ES-I3 (cell line): Measurements from ENCODE around the gene DUS2.
A peak's percentile ranks its signal among the peaks of the same experiment; 100 is the strongest.
"Not testable (repeated sequence)": the region's sequence is repeated elsewhere in the genome, so short reads cannot be mapped to it uniquely, and the experiment has no call there.

Source experiments
- H3K36me3 ChIP-seq: 2 replicates; pipeline ENCODE4 v1.6.1; 2013; ENCODE audit warnings: mild to moderate bottlenecking, low read length, control low read depth, moderate library complexity; ENCODE audit not compliant: insufficient read depth
- H3K4me1 ChIP-seq: 2 replicates; pipeline ENCODE4 v1.6.1; 2013; ENCODE audit warnings: mild to moderate bottlenecking, control low read depth, low read length; ENCODE audit not compliant: insufficient read depth
- H3K9ac ChIP-seq: 2 replicates; pipeline ENCODE4 v1.6.1; 2013; ENCODE audit warnings: low read depth, mild to moderate bottlenecking, low read length, moderate library complexity
- H3K9me3 ChIP-seq: 2 replicates; pipeline ENCODE4 v1.6.1; 2013; ENCODE audit warnings: mild to moderate bottlenecking, low read length, moderate library complexity; ENCODE audit not compliant: control insufficient read depth, insufficient read depth

DUS2 gene

GRCh38 chr16:67992661-67993206 is 30.4 kb upstream of the DUS2 start:
- Histone ChIP-seq H3K9ac (no peak overlapping the region), H3K4me1 (peaks cover 3% of the 10 kb centered on the region; the same call in 1 of the 2 replicates), H3K36me3 (no peaks in the 10 kb centered on the region), H3K9me3 (no peaks in the 10 kb centered on the region)

GRCh38 chr16:67993207-67994039 is 29.7 kb upstream of the DUS2 start:
- Histone ChIP-seq H3K4me1 (peaks cover 3% of the 10 kb centered on the region; the same call in 1 of the 2 replicates), H3K9me3 (no peaks in the 10 kb centered on the region), H3K36me3 (no peaks in the 10 kb centered on the region), H3K9ac (peak overlapping the region; percentile 22; the same call in 1 of the 2 replicates)

GRCh38 chr16:67994040-67994408 is 29.1 kb upstream of the DUS2 start:
- H3K9me3 ChIP-seq, result not testable (repeated sequence)

GRCh38 chr16:67995423-67995822 is 27.7 kb upstream of the DUS2 start:
- H3K4me1 ChIP-seq, result peaks cover 3% of the 10 kb centered on the region; the same call in 1 of the 2 replicates
- H3K9me3 ChIP-seq, result no peaks in the 10 kb centered on the region
- no peak overlapping the region for H3K9ac ChIP-seq
- H3K36me3 ChIP-seq, result no peaks in the 10 kb centered on the region

More at GRCh38 chr16:67994040-67994408, 29.1 kb upstream of the DUS2 start:
- H3K36me3 ChIP-seq, H3K4me1 ChIP-seq, H3K9ac ChIP-seq: not testable (repeated sequence)

GRCh38 chr16:67996666-67997065 is 26.4 kb upstream of the DUS2 start:
- Histone ChIP-seq H3K9ac (no peak overlapping the region), H3K4me1 (peaks cover 3% of the 10 kb centered on the region; the same call in 1 of the 2 replicates), H3K9me3 (no peaks in the 10 kb centered on the region), H3K36me3 (no peaks in the 10 kb centered on the region)

GRCh38 chr16:67998231-67998778 is 24.8 kb upstream of the DUS2 start:
- H3K4me1 ChIP-seq, H3K36me3 ChIP-seq, H3K9me3 ChIP-seq, H3K9ac ChIP-seq: not testable (repeated sequence)

- H3K9ac ChIP-seq, H3K4me1 ChIP-seq, H3K36me3 ChIP-seq, H3K9me3 ChIP-seq: not testable (repeated sequence)
Observed at GRCh38 chr16:67998779-67999688, 24.1 kb upstream of the DUS2 start, which contains the start of gene DPEP2. TSS of gene DPEP2 (minus strand) at chr16:67999484. CDS start at chr16:67993212, 6,272 bp downstream.

GRCh38 chr16:67999985-68000384 is 23.1 kb upstream of the DUS2 start:
- Histone ChIP-seq H3K4me1 (no peaks in the 10 kb centered on the region; the same call in 1 of the 2 replicates), H3K9me3 (no peaks in the 10 kb centered on the region), H3K36me3 (no peaks in the 10 kb centered on the region), H3K9ac (no peak overlapping the region)

GRCh38 chr16:68000450-68000849 is 22.6 kb upstream of the DUS2 start:
- H3K9ac ChIP-seq, result no peak overlapping the region
- no peaks in the 10 kb centered on the region for H3K9me3 ChIP-seq
- H3K4me1 ChIP-seq, result peaks cover under 1% of the 10 kb centered on the region; the same call in 1 of the 2 replicates
- H3K36me3 ChIP-seq, result no peaks in the 10 kb centered on the region

- Histone ChIP-seq H3K9me3 (no peaks in the 10 kb centered on the region), H3K36me3 (no peaks in the 10 kb centered on the region), H3K4me1 (peaks cover 4% of the 10 kb centered on the region; the same call in 1 of the 2 replicates), H3K9ac (no peak overlapping the region)
Observed at GRCh38 chr16:68003031-68003430, 20.1 kb upstream of the DUS2 start.

- H3K4me1 ChIP-seq, result peaks cover 9% of the 10 kb centered on the region
- no peak overlapping the region for H3K9ac ChIP-seq
- no peaks in the 10 kb centered on the region for H3K36me3 ChIP-seq
- no peaks in the 10 kb centered on the region for H3K9me3 ChIP-seq
Observed at GRCh38 chr16:68005211-68005610, 17.9 kb upstream of the DUS2 start.

GRCh38 chr16:68005786-68006286 is 17.2 kb upstream of the DUS2 start:
- H3K4me1 ChIP-seq, result peaks cover 9% of the 10 kb centered on the region
- no peak overlapping the region for H3K9ac ChIP-seq
- H3K36me3 ChIP-seq, result no peaks in the 10 kb centered on the region
- H3K9me3 ChIP-seq, result no peaks in the 10 kb centered on the region

- H3K9me3 ChIP-seq, result no peaks in the 10 kb centered on the region
- H3K4me1 ChIP-seq, result peaks cover 9% of the 10 kb centered on the region
- H3K9ac ChIP-seq, result no peak overlapping the region
- H3K36me3 ChIP-seq, result no peaks in the 10 kb centered on the region
Observed at GRCh38 chr16:68009157-68009735, 13.8 kb upstream of the DUS2 start.

- H3K36me3 ChIP-seq, H3K4me1 ChIP-seq, H3K9me3 ChIP-seq, H3K9ac ChIP-seq: not testable (repeated sequence)
Observed at GRCh38 chr16:68009872-68010271, 13.2 kb upstream of the DUS2 start.
